SK-N-SH treated with all-trans-retinoic acid at 6 μM for 48 hours (cell line): ENCODE data around the gene CENPP.

ENCODE experiments used
- ARNTL ChIP-seq: fragments of 450-650 bp; formaldehyde crosslinking; IDR thresholded peaks from 2 replicates; pipeline ENCODE4 v1.5.0; 2020; ENCODE audit warnings: low read depth, mild to moderate bottlenecking, moderate library complexity, borderline replicate concordance
- BACH2 ChIP-seq: fragments of 250-450 bp; sonication (Bioruptor Pico); IDR thresholded peaks from 2 replicates; pipeline ENCODE4 v1.9.0; 2021; ENCODE audit warnings: mild to moderate bottlenecking, borderline replicate concordance
- ZFP3 ChIP-seq: fragments of 250-450 bp; sonication (Bioruptor Pico); IDR thresholded peaks from 2 replicates; pipeline ENCODE4 v1.5.0; 2020; ENCODE audit warnings: mild to moderate bottlenecking, moderate library complexity
- TF ChIP-seq, protein P1 (sequence below): fragments of 250-450 bp; sonication (Bioruptor Pico); IDR thresholded peaks from 2 replicates; pipeline ENCODE4 v1.8.0; 2021; ENCODE audit warnings: low read depth, mild to moderate bottlenecking, moderate library complexity, borderline replicate concordance

DNA sequence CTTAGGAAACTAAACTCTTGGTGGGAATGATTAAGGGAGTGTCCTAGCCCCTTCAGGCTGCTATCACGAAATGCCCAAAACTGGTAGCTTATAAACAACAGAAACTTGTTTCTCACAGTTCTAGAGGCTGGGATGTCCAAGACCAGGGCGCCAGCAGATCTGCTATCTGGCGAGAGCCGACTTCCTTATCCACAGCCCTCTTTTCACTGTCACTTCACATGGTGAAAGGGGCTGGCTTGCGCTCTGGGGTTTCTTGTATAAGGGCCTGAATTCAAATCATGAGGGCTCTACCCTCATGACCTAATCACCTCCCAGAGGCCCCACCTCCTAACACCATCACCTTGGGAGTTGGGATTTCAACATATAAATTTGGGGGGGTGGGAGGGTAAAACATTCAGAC lies 295.1 kb downstream of the CENPP start:
- no peak for TF ChIP-seq ARNTL
- TF ChIP-seq, protein P1, sequence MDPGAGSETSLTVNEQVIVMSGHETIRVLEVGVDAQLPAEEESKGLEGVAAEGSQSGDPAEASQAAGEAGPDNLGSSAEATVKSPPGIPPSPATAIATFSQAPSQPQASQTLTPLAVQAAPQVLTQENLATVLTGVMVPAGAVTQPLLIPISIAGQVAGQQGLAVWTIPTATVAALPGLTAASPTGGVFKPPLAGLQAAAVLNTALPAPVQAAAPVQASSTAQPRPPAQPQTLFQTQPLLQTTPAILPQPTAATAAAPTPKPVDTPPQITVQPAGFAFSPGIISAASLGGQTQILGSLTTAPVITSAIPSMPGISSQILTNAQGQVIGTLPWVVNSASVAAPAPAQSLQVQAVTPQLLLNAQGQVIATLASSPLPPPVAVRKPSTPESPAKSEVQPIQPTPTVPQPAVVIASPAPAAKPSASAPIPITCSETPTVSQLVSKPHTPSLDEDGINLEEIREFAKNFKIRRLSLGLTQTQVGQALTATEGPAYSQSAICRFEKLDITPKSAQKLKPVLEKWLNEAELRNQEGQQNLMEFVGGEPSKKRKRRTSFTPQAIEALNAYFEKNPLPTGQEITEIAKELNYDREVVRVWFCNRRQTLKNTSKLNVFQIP (CRISPR knock-in tag), result no peak
- TF ChIP-seq ZFP3 (CRISPR knock-in tag), result no peak
- no peak for TF ChIP-seq BACH2 (CRISPR knock-in tag)
